Nephron progenitor cell (in vitro differentiated cells): Measurements from ENCODE around the gene FAM168A.
A peak's percentile ranks its signal among the peaks of the same experiment; 100 is the strongest.

ENCODE experiments used
- DNase-seq: peaks from one replicate; pipeline ENCODE4 v3.0.0; 2021
- H3K27ac Mint-ChIP-seq: 2 replicates; pipeline ENCODE4 v1.8.0; 2021; ENCODE audit warnings: mild to moderate bottlenecking, moderate library complexity, mixed read lengths
- H3K27me3 Mint-ChIP-seq: 2 replicates; pipeline ENCODE4 v1.8.0; 2021; ENCODE audit warnings: mild to moderate bottlenecking, low read depth, mixed read lengths; ENCODE audit not compliant: poor library complexity
- H3K36me3 Mint-ChIP-seq: 2 replicates; pipeline ENCODE4 v1.8.0; 2021; ENCODE audit warnings: low read depth, mixed read lengths
- H3K4me1 Mint-ChIP-seq: 2 replicates; pipeline ENCODE4 v1.8.0; 2021; ENCODE audit warnings: mixed read lengths
- H3K4me3 Mint-ChIP-seq: 2 replicates; pipeline ENCODE4 v1.8.0; 2021; ENCODE audit warnings: mild to moderate bottlenecking, moderate library complexity, mixed read lengths
- H3K9me3 Mint-ChIP-seq: 2 replicates; pipeline ENCODE4 v1.8.0; 2021; ENCODE audit warnings: mild to moderate bottlenecking, moderate library complexity, mixed read lengths
- CTCF ChIP-seq: fragments of 200-600 bp; sonication (generic); IDR thresholded peaks from 2 replicates; pipeline ENCODE4 v1.5.0; 2021; ENCODE audit warnings: antibody characterized with exemption

FAM168A gene

GRCh38 chr11:73380897-73381410 lies 217.0 kb downstream of the FAM168A start:
- H3K36me3 Mint-ChIP-seq, result no peaks in the 10 kb centered on the region
- no peak for DNase-seq
- no peaks in the 10 kb centered on the region for H3K9me3 Mint-ChIP-seq
- H3K27ac Mint-ChIP-seq, result peak overlapping the region; percentile 87
- peaks cover 9% of the 10 kb centered on the region for H3K27me3 Mint-ChIP-seq
- TF ChIP-seq CTCF, result no peak
- peaks cover 80% of the 10 kb centered on the region for H3K4me1 Mint-ChIP-seq
- no peak overlapping the region for H3K4me3 Mint-ChIP-seq

GRCh38 chr11:73380331-73380730 lies 217.6 kb downstream of the FAM168A start:
- H3K4me3 Mint-ChIP-seq, result no peak overlapping the region
- no peak for DNase-seq
- H3K4me1 Mint-ChIP-seq, result peaks cover 80% of the 10 kb centered on the region
- no peak overlapping the region for H3K27ac Mint-ChIP-seq
- H3K9me3 Mint-ChIP-seq, result no peaks in the 10 kb centered on the region
- TF ChIP-seq CTCF, result no peak
- H3K27me3 Mint-ChIP-seq, result peaks cover 9% of the 10 kb centered on the region
- no peaks in the 10 kb centered on the region for H3K36me3 Mint-ChIP-seq

GRCh38 chr11:73379189-73379880 lies 218.6 kb downstream of the FAM168A start:
- Mint-ChIP-seq H3K9me3 (no peaks in the 10 kb centered on the region), H3K4me3 (peak overlapping the region; percentile 94), H3K27ac (peak overlapping the region; percentile 47), H3K4me1 (peaks cover 80% of the 10 kb centered on the region), H3K36me3 (no peaks in the 10 kb centered on the region), H3K27me3 (peaks cover 14% of the 10 kb centered on the region)
- no peak for DNase-seq
- TF ChIP-seq CTCF, result no peak

GRCh38 chr11:73376803-73377629 lies 220.9 kb downstream of the FAM168A start:
- DNase-seq, result peak; percentile 45
- H3K4me3 Mint-ChIP-seq, result peak overlapping the region; percentile 94
- peaks cover 14% of the 10 kb centered on the region for H3K27me3 Mint-ChIP-seq

GRCh38 chr11:73376160-73376802 lies 221.6 kb downstream of the FAM168A start, which contains the start of gene RELT:
RELT (plus strand) TSS chr11:73376399; CDS start chr11:73389137, 12,738 bp downstream.
- Mint-ChIP-seq H3K4me3 (peak within 1 kb of the TSS; percentile 94), H3K9me3 (no peaks in the 10 kb centered on the region), H3K4me1 (peaks cover 64% of the 10 kb centered on the region), H3K27ac (peak within 1 kb of the TSS; percentile 90), H3K27me3 (peaks cover 14% of the 10 kb centered on the region), H3K36me3 (no peaks in the 10 kb centered on the region)
- DNase-seq, result peak; percentile 97
- peak; percentile 92 for TF ChIP-seq CTCF

More at GRCh38 chr11:73376803-73377629, 220.9 kb downstream of the FAM168A start:
- no peak for TF ChIP-seq CTCF
- Mint-ChIP-seq H3K36me3 (no peaks in the 10 kb centered on the region), H3K27ac (peak overlapping the region; percentile 70), H3K9me3 (no peaks in the 10 kb centered on the region), H3K4me1 (peaks cover 68% of the 10 kb centered on the region)
